IgD-negative memory B cell (primary cell): ENCODE results near the gene MLLT3. TPM values are rescaled to one million over a fixed set of nuclear protein-coding genes. Genes with fewer than 3 reads are reported as not detected.

ENCODE experiments used
- H3K27ac Mint-ChIP-seq, 3 donors: one replicate each; pipeline ENCODE4 v1.8.0; 2020 to 2022; ENCODE audit warnings: mild to moderate bottlenecking in 3 of 3, mixed read lengths in 3 of 3, moderate library complexity in 1 of 3
- H3K27me3 Mint-ChIP-seq: one replicate; pipeline ENCODE4 v1.8.0; 2021; ENCODE audit warnings: mixed read lengths
- H3K36me3 Mint-ChIP-seq: one replicate; pipeline ENCODE4 v1.8.0; 2020; ENCODE audit warnings: mild to moderate bottlenecking, mixed read lengths
- H3K4me1 Mint-ChIP-seq, 3 donors: one replicate each; pipeline ENCODE4 v1.8.0; 2020 to 2022; ENCODE audit warnings: mixed read lengths in 3 of 3, mild to moderate bottlenecking in 1 of 3
- H3K4me3 Mint-ChIP-seq, 4 donors: one replicate each; pipeline ENCODE4 v1.8.0; 2020 to 2022; ENCODE audit warnings: mild to moderate bottlenecking in 4 of 4, mixed read lengths in 4 of 4, moderate library complexity in 3 of 4
- H3K9me3 Mint-ChIP-seq, 3 donors: one replicate each; pipeline ENCODE4 v1.8.0; 2020 to 2021; ENCODE audit warnings: mixed read lengths in 3 of 3, mild to moderate bottlenecking in 1 of 3
- polyA plus RNA-seq: library from polyadenylated mRNA; unstranded; fragments of 300-500 nt; fragmentation: Illumina TruSeq; gene quantifications from one replicate; pipeline ENCODE4 v1.2.3, GENCODE V29; 2021

Gene MLLT3
- polyA plus RNA-seq, 1 donor from 2014 or later: 3.2 TPM

GRCh38 chr9:20509466-20509865, 112.8 kb downstream of the MLLT3 start:
- H3K27ac Mint-ChIP-seq: no peak overlapping the region

DNA sequence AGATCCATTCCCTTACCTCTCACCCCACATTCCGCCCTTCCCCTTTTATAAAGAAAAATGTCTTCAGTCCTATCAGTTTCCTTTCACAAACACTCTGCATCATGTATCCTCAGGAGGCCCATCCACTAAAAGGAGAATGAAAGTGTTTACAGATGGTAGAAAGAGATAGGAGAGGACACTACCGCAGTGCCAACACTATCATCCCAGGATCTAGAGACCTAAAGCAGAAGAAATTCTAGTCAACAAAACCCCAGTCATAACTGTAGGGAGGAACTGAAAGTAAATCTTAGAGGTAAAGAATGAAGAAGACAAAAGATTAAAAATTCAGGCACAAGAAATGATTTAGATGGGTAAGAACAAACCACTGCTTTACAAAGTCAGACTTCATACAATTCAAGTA, 114.1 kb downstream of the MLLT3 start:
- no peaks in the 10 kb centered on the region for H3K27me3 Mint-ChIP-seq
- no peaks in the 10 kb centered on the region for H3K36me3 Mint-ChIP-seq
- H3K9me3 Mint-ChIP-seq: peaks cover 0 to 3% (median 0%) of the 10 kb centered on the region in 3 donors
- no peak overlapping the region for H3K27ac Mint-ChIP-seq
- peak overlapping the region in 1 of 4 donors; percentile 2 for H3K4me3 Mint-ChIP-seq
- H3K4me1 Mint-ChIP-seq: peaks cover 6 to 12% (median 6%) of the 10 kb centered on the region in 3 donors

More at GRCh38 chr9:20509466-20509865, 112.8 kb downstream of the MLLT3 start:
- Mint-ChIP-seq H3K4me3 (no peak overlapping the region), H3K36me3 (no peaks in the 10 kb centered on the region), H3K4me1 (peaks cover 6 to 9% (median 6%) of the 10 kb centered on the region in 3 donors), H3K27me3 (no peaks in the 10 kb centered on the region), H3K9me3 (peaks cover 0 to 3% (median 0%) of the 10 kb centered on the region in 3 donors)

- Mint-ChIP-seq H3K4me1 (peaks cover 6 to 10% (median 6%) of the 10 kb centered on the region in 3 donors), H3K4me3 (no peak overlapping the region), H3K27ac (no peak overlapping the region), H3K27me3 (no peaks in the 10 kb centered on the region), H3K9me3 (peaks cover 0 to 3% (median 0%) of the 10 kb centered on the region in 3 donors), H3K36me3 (peaks cover 1% of the 10 kb centered on the region)
Observed at GRCh38 chr9:20507431-20507830, 114.9 kb downstream of the MLLT3 start.

GRCh38 chr9:20506099-20506900, 116.0 kb downstream of the MLLT3 start:
- H3K36me3 Mint-ChIP-seq: peaks cover 1% of the 10 kb centered on the region
- peak overlapping the region in 1 of 3 donors; percentile 26 for H3K27ac Mint-ChIP-seq
- H3K4me1 Mint-ChIP-seq: peaks cover 6 to 10% (median 6%) of the 10 kb centered on the region in 3 donors
- no peaks in the 10 kb centered on the region for H3K27me3 Mint-ChIP-seq
- H3K9me3 Mint-ChIP-seq: peaks cover 0 to 3% (median 0%) of the 10 kb centered on the region in 3 donors
- no peak overlapping the region for H3K4me3 Mint-ChIP-seq

- Mint-ChIP-seq H3K27ac (no peak overlapping the region), H3K36me3 (peaks cover 1% of the 10 kb centered on the region), H3K27me3 (peaks cover 2% of the 10 kb centered on the region), H3K4me1 (peaks cover 6 to 10% (median 6%) of the 10 kb centered on the region in 3 donors), H3K9me3 (peaks cover 0 to 3% (median 0%) of the 10 kb centered on the region in 3 donors), H3K4me3 (no peak overlapping the region)
Observed at GRCh38 chr9:20505574-20505973, 116.7 kb downstream of the MLLT3 start.

DNA sequence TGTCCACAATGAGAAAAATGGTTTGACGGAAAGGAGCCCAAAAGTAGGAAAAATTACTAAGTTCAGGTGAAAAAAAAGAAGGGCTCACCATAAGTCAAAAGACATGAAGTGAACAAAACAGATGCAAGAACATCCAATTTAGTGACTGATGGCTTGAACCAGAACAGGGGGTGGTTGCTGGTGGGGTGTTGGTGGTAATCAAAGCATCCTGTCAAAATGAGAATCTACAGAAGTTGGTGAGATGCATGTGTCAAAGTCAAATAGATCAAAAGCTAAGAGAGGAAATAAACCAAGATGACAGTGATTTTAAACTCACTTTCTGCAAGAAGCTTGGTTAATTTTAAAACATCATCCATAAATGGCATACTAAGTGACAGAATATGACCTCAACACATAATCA, 117.4 kb downstream of the MLLT3 start:
- H3K4me1 Mint-ChIP-seq: peaks cover 6 to 10% (median 6%) of the 10 kb centered on the region in 3 donors
- peaks cover 1% of the 10 kb centered on the region for H3K36me3 Mint-ChIP-seq
- H3K4me3 Mint-ChIP-seq: no peak overlapping the region
- H3K27me3 Mint-ChIP-seq: peaks cover 3% of the 10 kb centered on the region
- H3K9me3 Mint-ChIP-seq: peaks cover 0 to under 1% (median 0%) of the 10 kb centered on the region in 3 donors
- H3K27ac Mint-ChIP-seq: no peak overlapping the region

DNA sequence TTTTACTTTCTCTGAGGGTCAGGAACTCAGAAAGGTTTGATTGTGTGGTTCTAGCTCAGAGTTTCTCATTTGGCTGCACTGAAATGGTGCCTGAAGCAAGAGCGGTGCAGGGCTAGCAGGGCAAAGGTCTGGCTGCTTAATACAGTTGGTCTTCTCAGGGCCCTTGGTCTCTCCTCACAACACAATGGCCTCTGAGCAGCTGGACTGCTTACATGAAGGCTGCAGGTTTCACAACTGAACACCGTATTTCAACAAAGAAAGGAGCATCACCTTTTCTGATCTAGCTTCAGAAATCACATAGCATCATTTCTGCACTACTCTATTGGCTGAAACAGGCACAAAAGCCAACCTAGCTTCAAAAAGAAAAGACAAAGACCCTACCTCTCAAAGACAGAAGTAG, 122.2 kb downstream of the MLLT3 start:
- Mint-ChIP-seq H3K27ac (no peak overlapping the region), H3K27me3 (peaks cover 5% of the 10 kb centered on the region), H3K9me3 (no peaks in the 10 kb centered on the region), H3K4me3 (no peak overlapping the region), H3K4me1 (peaks cover 0 to 3% (median 0%) of the 10 kb centered on the region in 3 donors), H3K36me3 (peaks cover 1% of the 10 kb centered on the region)

DNA sequence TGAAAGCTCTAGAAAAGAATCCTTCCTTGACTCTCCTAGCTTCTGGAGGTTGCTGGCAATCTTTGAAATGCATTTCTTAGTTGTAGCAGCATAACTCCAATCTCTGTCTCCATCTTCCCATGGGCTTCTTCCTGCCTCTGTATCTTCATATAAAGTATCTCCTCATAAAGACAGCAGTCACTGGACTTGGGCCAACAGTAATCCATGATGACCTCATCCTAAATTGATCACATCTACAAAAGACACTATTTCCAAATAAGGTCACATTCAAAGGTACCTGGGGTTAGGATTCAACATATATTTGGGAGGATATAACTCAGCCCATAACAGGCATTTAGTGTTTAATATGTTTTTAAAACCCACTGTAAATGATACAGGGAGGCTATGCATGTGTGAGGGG, 123.3 kb downstream of the MLLT3 start:
- Mint-ChIP-seq H3K4me1 (peaks cover 0 to 1% (median 0%) of the 10 kb centered on the region in 3 donors), H3K36me3 (peaks cover 1% of the 10 kb centered on the region), H3K27ac (no peak overlapping the region), H3K4me3 (no peak overlapping the region), H3K9me3 (no peaks in the 10 kb centered on the region), H3K27me3 (peaks cover 5% of the 10 kb centered on the region)

DNA sequence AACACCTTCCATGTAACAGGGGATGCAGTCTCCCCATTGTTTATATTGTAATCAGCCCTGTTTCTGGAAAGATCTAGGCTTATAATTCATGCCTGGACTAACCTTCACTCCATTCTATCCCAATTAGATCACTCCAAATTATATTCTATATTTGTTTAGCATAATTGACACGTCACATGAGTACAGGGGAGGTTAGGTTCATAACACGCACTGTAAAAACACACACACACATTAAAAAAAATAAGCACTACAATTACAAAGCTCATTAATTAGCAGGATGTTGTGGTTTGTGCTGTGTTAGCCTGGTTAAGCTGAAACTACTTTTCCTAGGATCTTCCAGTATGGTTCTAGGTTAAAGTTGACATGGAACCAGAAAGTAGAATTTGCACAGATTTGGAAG, 126.0 kb downstream of the MLLT3 start:
- Mint-ChIP-seq H3K4me1 (peaks cover 0 to 1% (median 0%) of the 10 kb centered on the region in 3 donors), H3K4me3 (no peak overlapping the region), H3K36me3 (no peaks in the 10 kb centered on the region), H3K27me3 (peaks cover 5% of the 10 kb centered on the region), H3K9me3 (no peaks in the 10 kb centered on the region), H3K27ac (no peak overlapping the region)

DNA sequence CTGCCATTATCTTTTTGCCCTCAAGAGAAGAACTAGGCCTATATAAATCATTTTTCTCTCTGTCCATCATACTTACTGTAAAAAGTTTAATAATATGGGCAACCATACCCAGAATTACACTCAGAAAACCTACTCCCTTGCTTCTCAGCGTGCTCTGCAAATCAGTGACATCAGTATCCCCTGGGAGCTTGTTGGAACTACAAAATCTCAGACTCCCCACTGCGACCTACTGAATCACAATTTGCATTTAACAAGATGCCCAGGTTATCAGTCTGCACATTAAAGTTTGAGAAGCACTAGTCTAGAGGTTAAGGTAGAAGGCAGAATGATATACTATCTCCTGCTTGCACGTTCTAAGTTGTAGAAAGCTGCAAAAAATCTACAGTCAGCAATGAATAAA, 127.2 kb downstream of the MLLT3 start:
- no peak overlapping the region for H3K4me3 Mint-ChIP-seq
- peaks cover 2% of the 10 kb centered on the region for H3K27me3 Mint-ChIP-seq
- H3K4me1 Mint-ChIP-seq: peaks cover 0 to 3% (median 0%) of the 10 kb centered on the region in 3 donors
- peaks cover 1% of the 10 kb centered on the region for H3K36me3 Mint-ChIP-seq
- no peak overlapping the region for H3K27ac Mint-ChIP-seq
- H3K9me3 Mint-ChIP-seq: no peaks in the 10 kb centered on the region

DNA sequence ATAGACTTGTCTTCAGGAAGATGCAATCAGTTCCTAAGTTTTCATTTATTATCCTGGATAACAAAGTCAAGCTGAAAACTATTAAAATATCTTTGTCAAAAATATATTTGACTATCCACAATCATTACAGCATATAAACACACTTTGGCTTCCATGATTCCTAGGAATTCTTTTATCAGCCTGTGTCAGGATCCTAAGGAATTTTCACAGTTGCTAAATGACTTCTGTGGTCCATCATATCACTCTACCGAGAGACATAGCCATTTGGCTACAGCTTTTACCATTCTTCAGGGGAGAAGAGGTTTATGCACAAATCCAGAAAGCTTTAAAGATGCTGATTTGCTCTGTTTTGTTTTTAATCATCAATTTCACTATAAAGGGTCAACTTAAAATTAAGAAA, 128.3 kb downstream of the MLLT3 start:
- Mint-ChIP-seq H3K27ac (no peak overlapping the region), H3K27me3 (peaks cover 2% of the 10 kb centered on the region), H3K36me3 (peaks cover 1% of the 10 kb centered on the region), H3K4me3 (no peak overlapping the region), H3K4me1 (peaks cover 0 to 3% (median 0%) of the 10 kb centered on the region in 3 donors), H3K9me3 (peaks cover 0 to 2% (median 0%) of the 10 kb centered on the region in 3 donors)

DNA sequence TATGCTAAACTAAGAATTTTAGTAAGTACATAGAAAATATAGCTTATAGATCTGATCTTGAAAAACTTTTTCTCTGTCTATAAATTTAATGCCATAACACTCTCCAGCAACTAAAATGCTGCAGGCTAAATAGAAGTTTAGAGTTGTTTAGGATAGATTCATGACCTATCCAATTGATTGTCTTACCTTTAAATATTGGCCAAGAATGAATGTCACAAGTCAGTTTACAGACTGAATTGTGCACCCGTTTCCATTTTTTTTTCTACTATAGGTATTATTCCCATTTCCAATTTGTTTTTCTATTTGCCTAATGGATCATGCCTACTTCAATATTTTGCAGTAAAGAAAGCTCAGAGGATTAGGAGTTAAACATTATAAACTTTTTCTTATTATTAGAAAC, 129.5 kb downstream of the MLLT3 start:
- Mint-ChIP-seq H3K9me3 (peaks cover 0 to 2% (median 0%) of the 10 kb centered on the region in 3 donors), H3K4me1 (peaks cover 0 to 3% (median 0%) of the 10 kb centered on the region in 3 donors), H3K27me3 (no peaks in the 10 kb centered on the region), H3K36me3 (peaks cover 1% of the 10 kb centered on the region), H3K4me3 (no peak overlapping the region), H3K27ac (no peak overlapping the region)

DNA sequence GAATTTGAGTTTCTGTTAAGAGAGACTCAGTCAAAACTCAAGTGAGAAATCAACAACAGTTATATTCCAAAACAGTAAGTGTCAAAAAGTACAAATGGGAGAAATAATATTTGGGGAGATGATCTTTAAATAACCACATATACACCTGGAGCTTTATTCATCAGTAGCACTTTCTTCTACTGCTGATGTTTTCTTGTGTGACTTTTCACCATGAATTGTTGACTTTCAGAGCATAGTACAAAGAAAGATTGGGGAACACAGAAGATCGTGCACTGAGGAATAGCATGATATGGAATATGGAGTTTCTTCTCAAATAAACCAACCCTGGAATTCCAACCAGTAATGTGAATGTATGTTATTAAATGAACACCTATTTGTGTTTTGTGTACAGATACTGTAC, 130.7 kb downstream of the MLLT3 start:
- Mint-ChIP-seq H3K4me1 (peaks cover 0 to 3% (median 0%) of the 10 kb centered on the region in 3 donors), H3K27me3 (no peaks in the 10 kb centered on the region), H3K27ac (no peak overlapping the region), H3K4me3 (no peak overlapping the region), H3K9me3 (peaks cover 0 to 2% (median 0%) of the 10 kb centered on the region in 3 donors), H3K36me3 (peaks cover 1% of the 10 kb centered on the region)

GRCh38 chr9:20490246-20490834, 132.0 kb downstream of the MLLT3 start:
- peaks cover 0 to 3% (median 0%) of the 10 kb centered on the region in 3 donors for H3K4me1 Mint-ChIP-seq
- no peak overlapping the region for H3K4me3 Mint-ChIP-seq
- H3K27ac Mint-ChIP-seq: no peak overlapping the region

DNA sequence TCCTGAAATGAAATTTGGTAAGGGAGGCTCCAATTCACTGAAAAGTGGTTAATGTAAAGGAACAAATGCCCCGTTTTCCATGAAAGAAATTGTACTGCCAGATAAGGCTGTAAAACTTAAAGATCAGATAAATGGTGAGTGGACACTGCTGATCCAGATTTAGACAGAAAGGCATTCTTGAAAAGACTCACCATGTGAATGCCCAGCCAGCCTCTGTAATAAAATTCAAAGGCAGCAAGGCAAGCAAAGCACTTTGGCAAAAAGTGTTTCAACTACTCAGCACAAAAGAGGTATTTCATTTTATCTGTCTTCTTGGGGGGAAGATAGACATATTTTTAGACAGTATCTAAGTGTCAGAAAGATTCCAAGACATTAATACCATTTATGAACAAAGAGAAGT, 133.6 kb downstream of the MLLT3 start:
- no peak overlapping the region for H3K4me3 Mint-ChIP-seq
- peaks cover 0 to 2% (median 0%) of the 10 kb centered on the region in 3 donors for H3K9me3 Mint-ChIP-seq
- peaks cover 1% of the 10 kb centered on the region for H3K36me3 Mint-ChIP-seq
- H3K27ac Mint-ChIP-seq: no peak overlapping the region
- H3K4me1 Mint-ChIP-seq: peaks cover 0 to 3% (median 0%) of the 10 kb centered on the region in 3 donors
- H3K27me3 Mint-ChIP-seq: no peaks in the 10 kb centered on the region

More at GRCh38 chr9:20490246-20490834, 132.0 kb downstream of the MLLT3 start:
- Mint-ChIP-seq H3K27me3 (no peaks in the 10 kb centered on the region), H3K9me3 (peaks cover 0 to 2% (median 0%) of the 10 kb centered on the region in 3 donors), H3K36me3 (peaks cover 1% of the 10 kb centered on the region)
